ENCODE measurements around the gene HNRNPA0. TPM values are rescaled to one million over a fixed set of nuclear protein-coding genes. Genes with fewer than 3 reads are reported as not detected.

HNRNPA0 gene
- total RNA-seq, 1 experiment from 2014 or later, result 33.3 TPM

- Histone ChIP-seq H3K9me3 (ENCODE audit: control insufficient read depth, insufficient read depth, low read depth, low read length) (no peaks in the 10 kb centered on the region), H3K4me3 (ENCODE audit: low read depth in 2 of 2, low read length in 2 of 2) (no peak overlapping the region), H3K36me3 (ENCODE audit: control insufficient read depth, insufficient read depth, low read length) (no peaks in the 10 kb centered on the region), H3K27me3 (ENCODE audit: control insufficient read depth, insufficient read depth, low read length) (no peaks in the 10 kb centered on the region), H3K27ac (ENCODE audit: low read length) (no peak overlapping the region), H3K4me1 (ENCODE audit: control insufficient read depth, insufficient read depth, low read length) (no peaks in the 10 kb centered on the region)
- no TSS peak for BruUV-seq (replicated peaks)
- CTCF ChIA-PET, result no interaction called here
- ATAC-seq (no peak), DNase-seq (ENCODE audit: low read depth, low spot score) (no peak)
- intact Hi-C loops (cut with micrococcal nuclease; ENCODE audit: unreplicated experiment), result no loop called here
- POLR2A ChIA-PET, result no interaction called here
- TF ChIP-seq CTCF (IDR thresholded peaks at IDR 0.05) (no peak), POLR2AphosphoS5 (IDR thresholded peaks at IDR 0.05; ENCODE audit: low read depth, low read length) (no peak), REST (IDR thresholded peaks at IDR 0.05; ENCODE audit: insufficient read depth in 1 of 2, low read depth in 2 of 2, low read length in 1 of 2) (no peak), SIN3A (IDR thresholded peaks at IDR 0.05; ENCODE audit: borderline replicate concordance, insufficient read depth, low read depth, low read length) (no peak), TCF7L2 (IDR thresholded peaks at IDR 0.05; ENCODE audit: low read depth, low read length) (no peak)
- in situ Hi-C loops (cut with HindIII; ENCODE audit: low pct_unique_long_range_greater_than_20kb, low sequenced_read_pairs), result no loop called here
Observed at GRCh38 chr5:137761566-137761965, 7.4 kb upstream of the HNRNPA0 start.

GRCh38 chr5:137760719-137761516 lies 6.8 kb upstream of the HNRNPA0 start:
- intact Hi-C loops (cut with micrococcal nuclease; ENCODE audit: unreplicated experiment), result no loop called here
- Histone ChIP-seq H3K9me3 (ENCODE audit: control insufficient read depth, insufficient read depth, low read depth, low read length) (no peaks in the 10 kb centered on the region), H3K36me3 (ENCODE audit: control insufficient read depth, insufficient read depth, low read length) (no peaks in the 10 kb centered on the region), H3K27me3 (ENCODE audit: control insufficient read depth, insufficient read depth, low read length) (no peaks in the 10 kb centered on the region), H3K4me3 (ENCODE audit: low read depth in 2 of 2, low read length in 2 of 2) (no peak overlapping the region), H3K4me1 (ENCODE audit: control insufficient read depth, insufficient read depth, low read length) (no peaks in the 10 kb centered on the region), H3K27ac (ENCODE audit: low read length) (no peak overlapping the region)
- no peak for TF ChIP-seq CTCF (IDR thresholded peaks at IDR 0.05)
- TF ChIP-seq TCF7L2 (IDR thresholded peaks at IDR 0.05; ENCODE audit: low read depth, low read length), result no peak
- no peak for TF ChIP-seq REST (IDR thresholded peaks at IDR 0.05; ENCODE audit: insufficient read depth in 1 of 2, low read depth in 2 of 2, low read length in 1 of 2)
- TF ChIP-seq SIN3A (IDR thresholded peaks at IDR 0.05; ENCODE audit: borderline replicate concordance, insufficient read depth, low read depth, low read length), result no peak
- no peak for TF ChIP-seq POLR2AphosphoS5 (IDR thresholded peaks at IDR 0.05; ENCODE audit: low read depth, low read length)
- in situ Hi-C loops (cut with HindIII; ENCODE audit: low pct_unique_long_range_greater_than_20kb, low sequenced_read_pairs), result no loop called here
- no TSS peak for BruUV-seq (replicated peaks)
- ATAC-seq (no peak), DNase-seq (ENCODE audit: low read depth, low spot score) (no peak)
- CTCF ChIA-PET, result no interaction called here
- POLR2A ChIA-PET, result no interaction called here

Data from Panc1 (cell line).